B cell (primary cell): Measurements from ENCODE around the gene SRP19. TPM values are rescaled to one million over a fixed set of nuclear protein-coding genes. Genes with fewer than 3 reads are reported as not detected.

Experiments
- ATAC-seq: fragments of 200-7000 bp; cut with Tn5 transposase; one replicate; pipeline ENCODE4 v1.10.0; 2021; ENCODE audit warnings: low read depth, mild to moderate bottlenecking, moderate number of reproducible peaks, moderate library complexity
- CTCF ChIA-PET: fragments of 350-600 bp; sonication (Branson Sonifier 250); formaldehyde crosslinking; loops from one replicate; lab custom pipeline; 2021; ENCODE audit warnings: antibody characterized with exemption, inconsistent platforms; lab: Charles Lee
- POLR2A ChIA-PET: fragments of 350-600 bp; sonication (Branson Sonifier 250); formaldehyde crosslinking; loops from one replicate; lab custom pipeline; 2021; ENCODE audit warnings: antibody characterized with exemption; lab: Charles Lee
- DNase-seq: peaks from one replicate; pipeline ENCODE4 v3.0.0; 2013
- H2AFZ ChIP-seq: 2 replicates; pipeline ENCODE4 v1.6.1; 2012; ENCODE audit warnings: mild to moderate bottlenecking, low read depth, low read length; ENCODE audit not compliant: insufficient read depth, poor library complexity, severe bottlenecking
- H3K27ac ChIP-seq, 2 donors: 1 replicate in 1 of 2; 2 replicates in 1 of 2; pipeline ENCODE4 v1.5.1; 2012 to 2013; ENCODE audit warnings: low read length in 2 of 2, mild to moderate bottlenecking in 2 of 2, moderate library complexity in 1 of 2
- H3K27me3 ChIP-seq, 4 experiments: fragments of 200-600 bp in 1 of 4; sonication (generic) in 1 of 4; replicated peaks in 1 of 4; 1 replicate in 2 of 4; 2 replicates in 2 of 4; pipeline versions ENCODE4 v1.6.1 to v1.7.0; 2013 to 2016; ENCODE audit warnings: low read length in 3 of 4, mild to moderate bottlenecking in 2 of 4, mixed read lengths in 1 of 4, moderate library complexity in 1 of 4; ENCODE audit not compliant: insufficient read depth in 4 of 4, control insufficient read depth in 3 of 4; ENCODE audit errors: control extremely low read depth in 1 of 4
- H3K36me3 ChIP-seq, 2 experiments: replicated peaks in 1 of 2; 1 replicate in 1 of 2; 2 replicates in 1 of 2; pipeline versions ENCODE4 v1.6.1 to v1.7.1; 2013; ENCODE audit warnings: low read length in 1 of 2; ENCODE audit not compliant: insufficient read depth in 2 of 2, control insufficient read depth in 1 of 2; ENCODE audit errors: control extremely low read depth in 1 of 2, extremely low read depth in 1 of 2
- H3K4me1 ChIP-seq, 2 donors: fragments of 200-600 bp in 1 of 2; sonication (generic) in 1 of 2; 1 replicate in 1 of 2; 2 replicates in 1 of 2; pipeline versions ENCODE4 v1.5.1 to v1.6.1; 2013 to 2017; ENCODE audit warnings: low read length in 2 of 2; ENCODE audit not compliant: control insufficient read depth in 2 of 2, insufficient read depth in 2 of 2
- H3K4me2 ChIP-seq: replicated peaks from 2 replicates; pipeline ENCODE3; 2012; ENCODE audit warnings: mild to moderate bottlenecking, low read depth, low read length; ENCODE audit not compliant: poor library complexity, severe bottlenecking
- H3K4me3 ChIP-seq, 5 experiments: fragments of 200-600 bp in 1 of 5; sonication (generic) in 1 of 5; 1 replicate in 3 of 5; 2 replicates in 2 of 5; pipeline versions ENCODE4 v1.5.1 to v1.7.0; 2011 to 2016; ENCODE audit warnings: low read length in 4 of 5, mild to moderate bottlenecking in 4 of 5, low read depth in 2 of 5, control low read depth in 1 of 5, moderate library complexity in 1 of 5; ENCODE audit not compliant: insufficient read depth in 1 of 5; ENCODE audit errors: control extremely low read depth in 1 of 5, extremely low read depth in 1 of 5
- H3K79me2 ChIP-seq: fragments of 200-600 bp; sonication (generic); one replicate; pipeline ENCODE4 v1.6.0; 2016; ENCODE audit warnings: low read length; ENCODE audit not compliant: control insufficient read depth, insufficient read depth
- H3K9ac ChIP-seq: fragments of 200-600 bp; sonication (generic); 2 replicates; pipeline ENCODE4 v1.6.1; 2017; ENCODE audit warnings: mild to moderate bottlenecking, low read length, moderate library complexity
- H3K9me3 ChIP-seq, 3 donors: one replicate each; pipeline versions ENCODE4 v1.6.1 to v1.7.1; 2013; ENCODE audit warnings: low read length in 2 of 3; ENCODE audit not compliant: control insufficient read depth in 2 of 3, insufficient read depth in 1 of 3; ENCODE audit errors: control extremely low read depth in 1 of 3
- H4K20me1 ChIP-seq: 2 replicates; pipeline ENCODE4 v1.6.0; 2012; ENCODE audit warnings: mild to moderate bottlenecking, low read length; ENCODE audit not compliant: insufficient read depth, control insufficient read depth, poor library complexity, severe bottlenecking
- H3K27ac Mint-ChIP-seq: one replicate; pipeline ENCODE4 v1.8.0; 2021; ENCODE audit warnings: mixed read lengths
- H3K27me3 Mint-ChIP-seq: one replicate; pipeline ENCODE4 v1.8.0; 2021; ENCODE audit warnings: mixed read lengths
- H3K4me1 Mint-ChIP-seq: one replicate; pipeline ENCODE4 v1.8.0; 2021; ENCODE audit warnings: mixed read lengths
- H3K4me3 Mint-ChIP-seq: one replicate; pipeline ENCODE4 v1.8.0; 2021; ENCODE audit warnings: mixed read lengths
- H3K9me3 Mint-ChIP-seq: one replicate; pipeline ENCODE4 v1.8.0; 2022; ENCODE audit warnings: mixed read lengths; ENCODE audit not compliant: insufficient read depth
- EZH2 ChIP-seq: IDR thresholded peaks from 2 replicates; pipeline ENCODE4 v1.6.1; 2012; ENCODE audit warnings: borderline replicate concordance, low read depth, mild to moderate bottlenecking, moderate library complexity, low read length; ENCODE audit not compliant: insufficient read depth, poor library complexity, severe bottlenecking
- WGBS: methylation state at CpG from one replicate; pipeline ENCODE4 v1.1.5; 2013; ENCODE audit warnings: missing lambda C conversion rate; ENCODE audit not compliant: insufficient coverage; 5-methylcytosine and 5-hydroxymethylcytosine counted together
- intact Hi-C: fragments of 100-400 bp; cut with micrococcal nuclease; formaldehyde crosslinking; loops from one replicate; pipeline ENCODE4 v1.10.0; 2022
- polyA plus RNA-seq: library from polyadenylated mRNA; depleted of rRNA; stranded (reverse); fragments of >200 nt; gene quantifications from 2 replicates; pipeline ENCODE4 v1.2.3, GENCODE V29; 2012
- total RNA-seq, 2 donors: library from RNA; stranded (reverse); fragments of 120-200 nt in 1 of 2; gene quantifications; 1 replicate in 1 of 2; 2 replicates in 1 of 2; pipeline versions ENCODE4 v1.2.3 to v1.2.4, GENCODE V29; 2013 to 2022
- TF ChIP-seq, protein P1 (sequence below): fragments of 200-600 bp; IDR thresholded peaks from one replicate; pipeline ENCODE4 v1.8.0; 2022; ENCODE audit warnings: antibody characterized with exemption, mild to moderate bottlenecking

SRP19 gene
- total and polyA plus RNA-seq, 2 donors (not counting 1 experiment from before 2014, with no cell fraction given), result 17.7 to 41.5 TPM

DNA sequence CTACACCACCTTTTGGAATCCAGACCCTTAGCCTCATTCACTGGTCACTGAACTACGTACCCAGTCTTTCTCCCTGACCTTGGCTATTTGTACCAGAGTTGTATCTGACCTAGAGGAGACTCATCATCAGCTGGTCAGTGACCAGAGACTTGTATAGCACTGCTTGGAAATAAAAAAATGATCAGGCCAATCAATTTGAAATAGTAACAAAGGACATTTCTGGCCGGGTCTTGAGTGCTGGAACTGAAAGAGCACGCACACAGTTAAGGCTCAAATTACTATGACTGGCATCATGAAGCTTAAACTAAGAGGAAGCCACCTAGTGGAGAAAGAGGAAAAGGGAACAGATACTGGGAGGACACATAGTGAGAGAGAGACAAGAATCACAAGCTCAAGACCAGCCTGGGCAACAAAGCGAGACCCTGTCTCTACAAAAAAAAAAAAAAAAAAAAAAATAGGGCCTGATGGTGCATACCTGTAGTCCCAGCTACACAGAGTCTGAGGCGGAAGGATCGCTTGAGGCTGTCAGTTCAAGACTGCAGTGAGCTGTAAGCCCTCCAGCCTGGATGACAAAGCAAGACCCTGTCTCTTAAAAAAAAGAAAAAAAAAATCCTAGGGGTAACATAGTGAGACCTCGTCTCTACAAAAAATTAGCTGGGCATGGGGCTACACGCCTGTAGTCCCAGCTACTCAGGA lies 12.8 kb upstream of the SRP19 start:
- Mint-ChIP-seq H3K27ac (peak overlapping the region; percentile 39), H3K9me3 (no peaks in the 10 kb centered on the region), H3K27me3 (peaks cover 6% of the 10 kb centered on the region), H3K4me3 (peak overlapping the region; percentile 0), H3K4me1 (peaks cover 5% of the 10 kb centered on the region)
- Histone ChIP-seq H2AFZ (peak overlapping the region; percentile 45), H3K27ac (no peak overlapping the region), H3K27me3 (no peaks in the 10 kb centered on the region), H3K9ac (no peak overlapping the region), H3K36me3 (no peaks in the 10 kb centered on the region), H3K79me2 (no peaks in the 10 kb centered on the region), H3K4me2 (peak overlapping the region; percentile 40), H3K4me1 (peaks cover 0 to 9% of the 10 kb centered on the region in 2 donors), H4K20me1 (no peaks in the 10 kb centered on the region), H3K9me3 (no peaks in the 10 kb centered on the region), H3K4me3 (no peak overlapping the region)
- DNase-seq (peak; percentile 77), ATAC-seq (peak; percentile 100)
- TF ChIP-seq EZH2, result no peak
- TF ChIP-seq, protein P1, sequence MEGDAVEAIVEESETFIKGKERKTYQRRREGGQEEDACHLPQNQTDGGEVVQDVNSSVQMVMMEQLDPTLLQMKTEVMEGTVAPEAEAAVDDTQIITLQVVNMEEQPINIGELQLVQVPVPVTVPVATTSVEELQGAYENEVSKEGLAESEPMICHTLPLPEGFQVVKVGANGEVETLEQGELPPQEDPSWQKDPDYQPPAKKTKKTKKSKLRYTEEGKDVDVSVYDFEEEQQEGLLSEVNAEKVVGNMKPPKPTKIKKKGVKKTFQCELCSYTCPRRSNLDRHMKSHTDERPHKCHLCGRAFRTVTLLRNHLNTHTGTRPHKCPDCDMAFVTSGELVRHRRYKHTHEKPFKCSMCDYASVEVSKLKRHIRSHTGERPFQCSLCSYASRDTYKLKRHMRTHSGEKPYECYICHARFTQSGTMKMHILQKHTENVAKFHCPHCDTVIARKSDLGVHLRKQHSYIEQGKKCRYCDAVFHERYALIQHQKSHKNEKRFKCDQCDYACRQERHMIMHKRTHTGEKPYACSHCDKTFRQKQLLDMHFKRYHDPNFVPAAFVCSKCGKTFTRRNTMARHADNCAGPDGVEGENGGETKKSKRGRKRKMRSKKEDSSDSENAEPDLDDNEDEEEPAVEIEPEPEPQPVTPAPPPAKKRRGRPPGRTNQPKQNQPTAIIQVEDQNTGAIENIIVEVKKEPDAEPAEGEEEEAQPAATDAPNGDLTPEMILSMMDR, result peak; percentile 83
- 72% methylated on average over 7 of the region's 8 CpGs for WGBS
- ChIA-PET CTCF (interaction anchor here (0.6 to 1.5 kb wide), 39 partner anchors 8 to 1727 kb away, joined by 3 to 29 read pairs (median 4); partner anchors contain the start of genes DCP2 and SRP19), POLR2A (interaction anchor here (0.6 to 0.7 kb wide), 2 partner anchors 337 to 688 kb away, joined by 3 to 5 read pairs; no protein-coding TSS in a partner anchor)
- intact Hi-C loops, result loop anchor here (1.0 to 10.0 kb wide), 4 partner anchors 53 to 297 kb away; no protein-coding TSS in a partner anchor

DNA sequence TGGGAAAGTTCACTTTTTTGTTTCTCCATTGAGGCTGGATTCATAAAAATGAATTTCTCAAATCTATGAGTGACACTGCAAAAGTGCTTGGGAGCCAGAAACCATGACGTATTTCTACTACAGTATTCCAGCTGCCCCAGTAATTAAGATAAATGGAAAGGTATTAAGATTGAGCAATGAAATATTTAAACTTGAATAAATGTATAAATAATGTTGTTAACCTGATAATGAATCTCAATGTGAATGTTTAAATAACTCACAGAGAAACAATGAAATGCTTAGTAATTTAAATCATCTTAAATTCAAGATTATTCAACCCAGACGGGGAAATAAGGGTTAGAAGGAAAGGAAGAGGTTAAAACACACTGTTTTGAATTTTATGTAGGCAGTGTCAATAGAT lies 11.2 kb upstream of the SRP19 start:
- Histone ChIP-seq H3K27me3 (peaks cover 0 to 5% (median 1%) of the 10 kb centered on the region in 4 experiments), H3K4me2 (no peak overlapping the region), H3K79me2 (no peaks in the 10 kb centered on the region), H4K20me1 (no peaks in the 10 kb centered on the region), H3K36me3 (no peaks in the 10 kb centered on the region), H3K9ac (no peak overlapping the region), H3K4me3 (no peak overlapping the region), H3K4me1 (peaks cover 0 to 9% of the 10 kb centered on the region in 2 donors), H2AFZ (no peak overlapping the region), H3K9me3 (peaks cover 0 to 11% (median 0%) of the 10 kb centered on the region in 3 donors), H3K27ac (no peak overlapping the region)
- H3K27me3 Mint-ChIP-seq, result peaks cover 14% of the 10 kb centered on the region
- H3K4me1 Mint-ChIP-seq, result peaks cover 5% of the 10 kb centered on the region
- WGBS, result no CpG with 5 or more reads among the region's 2 CpGs
- H3K4me3 Mint-ChIP-seq, result no peak overlapping the region
- CTCF ChIA-PET, result no interaction called here
- DNase-seq, result no peak
- POLR2A ChIA-PET, result no interaction called here
- TF ChIP-seq, protein P1, result no peak
- TF ChIP-seq EZH2, result no peak
- intact Hi-C loops, result loop anchor here (5.0 to 10.0 kb wide), 3 partner anchors 55 to 112 kb away; no protein-coding TSS in a partner anchor
- peaks cover 4% of the 10 kb centered on the region for H3K9me3 Mint-ChIP-seq
- no peak overlapping the region for H3K27ac Mint-ChIP-seq
- no peak for ATAC-seq
